HepG2 (cell line): Measurements from ENCODE around the gene CC2D1A. TPM values are rescaled to one million over a fixed set of nuclear protein-coding genes. Genes with fewer than 3 reads are reported as not detected.

Experiments
- ELF3 ChIP-seq: IDR thresholded peaks from 2 replicates; pipeline ENCODE4 v1.6.1; 2016; ENCODE audit warnings: missing genetic modification reagents, missing compliant biosample characterization
- SP2 ChIP-seq: sonication (generic); formaldehyde crosslinking; IDR thresholded peaks from 2 replicates; pipeline ENCODE4 v1.5.1; 2020; ENCODE audit warnings: mild to moderate bottlenecking, missing genetic modification reagents
- SRSF9 ChIP-seq: fragments of 200-400 bp; formaldehyde crosslinking; IDR thresholded peaks from 2 replicates; pipeline ENCODE4 v1.6.1; 2018; ENCODE audit warnings: borderline replicate concordance, mild to moderate bottlenecking, low read depth, low read length; ENCODE audit not compliant: insufficient read depth, poor library complexity, severe bottlenecking
- STAT5B ChIP-seq: sonication (generic); formaldehyde crosslinking; IDR thresholded peaks from 2 replicates; pipeline ENCODE4 v1.4.0; 2020; ENCODE audit warnings: missing genetic modification reagents
- TRIM22 ChIP-seq: fragments of 450-650 bp; IDR thresholded peaks from 2 replicates; pipeline ENCODE4 v1.6.1; 2017
- ZBTB46 ChIP-seq: sonication (generic); formaldehyde crosslinking; IDR thresholded peaks from 2 replicates; pipeline ENCODE4 v1.4.0; 2020; ENCODE audit warnings: mild to moderate bottlenecking, missing genetic modification reagents, borderline replicate concordance
- ZFP41 ChIP-seq: sonication (generic); formaldehyde crosslinking; IDR thresholded peaks from 2 replicates; pipeline ENCODE4 v1.4.0; 2020; ENCODE audit warnings: mild to moderate bottlenecking, missing genetic modification reagents, borderline replicate concordance
- ZNF138 ChIP-seq: sonication (generic); formaldehyde crosslinking; IDR thresholded peaks from 2 replicates; pipeline ENCODE4 v1.5.0; 2020; ENCODE audit warnings: mild to moderate bottlenecking, low read depth, missing genetic modification reagents
- ZNF503 ChIP-seq: sonication (generic); formaldehyde crosslinking; IDR thresholded peaks from 2 replicates; pipeline ENCODE4 v1.4.0; 2020; ENCODE audit warnings: missing genetic modification reagents
- ZNF713 ChIP-seq: sonication (generic); formaldehyde crosslinking; IDR thresholded peaks from 2 replicates; pipeline ENCODE4 v1.4.0; 2020; ENCODE audit warnings: mild to moderate bottlenecking, missing genetic modification reagents
- ZNF792 ChIP-seq: IDR thresholded peaks from 2 replicates; pipeline ENCODE4 v1.6.1; 2016
- polyA plus RNA-seq, 8 experiments: library from polyadenylated mRNA; depleted of rRNA in 3 of 8; stranded (reverse) in 7 of 8; unstranded in 1 of 8; fragments of >200 nt; fragmentation: Illumina TruSeq in 4 of 8; extraction: Trizol in 4 of 8; gene quantifications; 2 replicates each; pipeline versions ENCODE4 v1.2.1 to v1.2.3, GENCODE V29; 2011 to 2016; ENCODE audit warnings: low read depth in 4 of 8, missing spikeins in 1 of 8, mixed read lengths in 1 of 8; ENCODE audit not compliant: insufficient read depth in 1 of 8
- total RNA-seq, 5 experiments: library from RNA; depleted of rRNA; stranded (reverse); fragments of >200 nt; fragmentation: Illumina TruSeq; extraction: Trizol; gene quantifications; 2 replicates each; pipeline ENCODE4 v1.2.3, GENCODE V29; 2016; ENCODE audit warnings: low read depth in 1 of 5
- TF ChIP-seq, protein P1 (sequence below): sonication (generic); formaldehyde crosslinking; IDR thresholded peaks from 2 replicates; pipeline ENCODE4 v1.4.0; 2020; ENCODE audit warnings: missing genetic modification reagents
- TF ChIP-seq, protein P2 (sequence below): fragments of 450-650 bp; IDR thresholded peaks from 2 replicates; pipeline ENCODE4 v1.6.1; 2017; ENCODE audit warnings: mild to moderate bottlenecking
- TF ChIP-seq, protein P3 (sequence below): sonication (generic); formaldehyde crosslinking; IDR thresholded peaks from 2 replicates; pipeline ENCODE4 v1.5.1; 2020; ENCODE audit warnings: mild to moderate bottlenecking, missing genetic modification reagents

CC2D1A gene
- total and polyA plus RNA-seq, 2 of the 13 experiments (the other 11 are each of a cell fraction or from before 2014, with no cell fraction given): 9.7 to 11.5 TPM

GRCh38 chr19:13905634-13906520, at the start of gene CC2D1A, which contains the start of gene BRME1 (continued):
- TF ChIP-seq, protein P1, sequence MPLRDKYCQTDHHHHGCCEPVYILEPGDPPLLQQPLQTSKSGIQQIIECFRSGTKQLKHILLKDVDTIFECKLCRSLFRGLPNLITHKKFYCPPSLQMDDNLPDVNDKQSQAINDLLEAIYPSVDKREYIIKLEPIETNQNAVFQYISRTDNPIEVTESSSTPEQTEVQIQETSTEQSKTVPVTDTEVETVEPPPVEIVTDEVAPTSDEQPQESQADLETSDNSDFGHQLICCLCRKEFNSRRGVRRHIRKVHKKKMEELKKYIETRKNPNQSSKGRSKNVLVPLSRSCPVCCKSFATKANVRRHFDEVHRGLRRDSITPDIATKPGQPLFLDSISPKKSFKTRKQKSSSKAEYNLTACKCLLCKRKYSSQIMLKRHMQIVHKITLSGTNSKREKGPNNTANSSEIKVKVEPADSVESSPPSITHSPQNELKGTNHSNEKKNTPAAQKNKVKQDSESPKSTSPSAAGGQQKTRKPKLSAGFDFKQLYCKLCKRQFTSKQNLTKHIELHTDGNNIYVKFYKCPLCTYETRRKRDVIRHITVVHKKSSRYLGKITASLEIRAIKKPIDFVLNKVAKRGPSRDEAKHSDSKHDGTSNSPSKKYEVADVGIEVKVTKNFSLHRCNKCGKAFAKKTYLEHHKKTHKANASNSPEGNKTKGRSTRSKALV (CRISPR knock-in tag): peak; percentile 43; the same call in 1 of the 2 replicates
- TF ChIP-seq, protein P2, sequence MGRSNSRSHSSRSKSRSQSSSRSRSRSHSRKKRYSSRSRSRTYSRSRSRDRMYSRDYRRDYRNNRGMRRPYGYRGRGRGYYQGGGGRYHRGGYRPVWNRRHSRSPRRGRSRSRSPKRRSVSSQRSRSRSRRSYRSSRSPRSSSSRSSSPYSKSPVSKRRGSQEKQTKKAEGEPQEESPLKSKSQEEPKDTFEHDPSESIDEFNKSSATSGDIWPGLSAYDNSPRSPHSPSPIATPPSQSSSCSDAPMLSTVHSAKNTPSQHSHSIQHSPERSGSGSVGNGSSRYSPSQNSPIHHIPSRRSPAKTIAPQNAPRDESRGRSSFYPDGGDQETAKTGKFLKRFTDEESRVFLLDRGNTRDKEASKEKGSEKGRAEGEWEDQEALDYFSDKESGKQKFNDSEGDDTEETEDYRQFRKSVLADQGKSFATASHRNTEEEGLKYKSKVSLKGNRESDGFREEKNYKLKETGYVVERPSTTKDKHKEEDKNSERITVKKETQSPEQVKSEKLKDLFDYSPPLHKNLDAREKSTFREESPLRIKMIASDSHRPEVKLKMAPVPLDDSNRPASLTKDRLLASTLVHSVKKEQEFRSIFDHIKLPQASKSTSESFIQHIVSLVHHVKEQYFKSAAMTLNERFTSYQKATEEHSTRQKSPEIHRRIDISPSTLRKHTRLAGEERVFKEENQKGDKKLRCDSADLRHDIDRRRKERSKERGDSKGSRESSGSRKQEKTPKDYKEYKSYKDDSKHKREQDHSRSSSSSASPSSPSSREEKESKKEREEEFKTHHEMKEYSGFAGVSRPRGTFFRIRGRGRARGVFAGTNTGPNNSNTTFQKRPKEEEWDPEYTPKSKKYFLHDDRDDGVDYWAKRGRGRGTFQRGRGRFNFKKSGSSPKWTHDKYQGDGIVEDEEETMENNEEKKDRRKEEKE: no peak
- TF ChIP-seq SP2: peak; percentile 77
- peak; percentile 96; the same call in 1 of the 2 replicates for TF ChIP-seq ZFP41 (CRISPR knock-in tag)
- no peak for TF ChIP-seq SRSF9
- peak; percentile 99 for TF ChIP-seq ZNF138 (CRISPR knock-in tag)
- TF ChIP-seq ZNF792 (CRISPR knock-in tag): peak; percentile 68
- peak; percentile 92 for TF ChIP-seq ELF3 (CRISPR knock-in tag)
- no peak for TF ChIP-seq ZBTB46 (CRISPR knock-in tag)
- TF ChIP-seq, protein P3, sequence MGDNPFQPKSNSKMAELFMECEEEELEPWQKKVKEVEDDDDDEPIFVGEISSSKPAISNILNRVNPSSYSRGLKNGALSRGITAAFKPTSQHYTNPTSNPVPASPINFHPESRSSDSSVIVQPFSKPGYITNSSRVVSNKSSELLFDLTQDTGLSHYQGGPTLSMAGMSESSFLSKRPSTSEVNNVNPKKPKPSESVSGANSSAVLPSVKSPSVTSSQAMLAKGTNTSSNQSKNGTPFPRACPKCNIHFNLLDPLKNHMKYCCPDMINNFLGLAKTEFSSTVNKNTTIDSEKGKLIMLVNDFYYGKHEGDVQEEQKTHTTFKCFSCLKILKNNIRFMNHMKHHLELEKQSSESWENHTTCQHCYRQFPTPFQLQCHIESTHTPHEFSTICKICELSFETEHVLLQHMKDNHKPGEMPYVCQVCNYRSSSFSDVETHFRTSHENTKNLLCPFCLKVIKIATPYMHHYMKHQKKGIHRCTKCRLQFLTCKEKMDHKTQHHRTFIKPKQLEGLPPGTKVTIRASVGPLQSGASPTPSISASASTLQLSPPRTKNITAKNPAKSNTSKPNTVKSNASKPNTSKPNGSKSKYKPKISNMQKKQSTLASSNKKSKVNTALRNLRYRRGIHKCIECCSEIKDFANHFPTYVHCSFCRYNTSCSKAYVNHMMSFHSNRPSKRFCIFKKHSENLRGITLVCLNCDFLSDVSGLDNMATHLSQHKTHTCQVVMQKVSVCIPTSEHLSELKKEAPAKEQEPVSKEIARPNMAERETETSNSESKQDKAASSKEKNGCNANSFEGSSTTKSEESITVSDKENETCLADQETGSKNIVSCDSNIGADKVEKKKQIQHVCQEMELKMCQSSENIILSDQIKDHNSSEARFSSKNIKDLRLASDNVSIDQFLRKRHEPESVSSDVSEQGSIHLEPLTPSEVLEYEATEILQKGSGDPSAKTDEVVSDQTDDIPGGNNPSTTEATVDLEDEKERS (CRISPR knock-in tag): no peak
- TF ChIP-seq ZNF503 (CRISPR knock-in tag): 0 out of 2 replicates have a peak, but pooled peaks have one; percentile 46
- TF ChIP-seq STAT5B (CRISPR knock-in tag): no peak
- TF ChIP-seq ZNF713 (CRISPR knock-in tag): peak; percentile 95; the same call in 1 of the 2 replicates
- TF ChIP-seq TRIM22: no peak
